Endometrial microvascular endothelial cells (primary cell): ENCODE data around the gene MKRN2. TPM values are rescaled to one million over a fixed set of nuclear protein-coding genes. Genes with fewer than 3 reads are reported as not detected.

Experiments used
- in situ Hi-C: cut with HindIII; loops from 2 replicates; pipeline ENCODE4 v1.10.0; 2017; ENCODE audit warnings: low sequenced_read_pairs, low pct_unique_long_range_greater_than_20kb; ENCODE audit errors: inconsistent ontology term
- total RNA-seq: library from RNA; depleted of rRNA; stranded (reverse); fragments of >200 nt; gene quantifications from one replicate; pipeline ENCODE4 v1.2.3, GENCODE V29; 2015; ENCODE audit errors: inconsistent ontology term

MKRN2 gene
- total RNA-seq, 1 donor from 2014 or later = 33.0 TPM

DNA sequence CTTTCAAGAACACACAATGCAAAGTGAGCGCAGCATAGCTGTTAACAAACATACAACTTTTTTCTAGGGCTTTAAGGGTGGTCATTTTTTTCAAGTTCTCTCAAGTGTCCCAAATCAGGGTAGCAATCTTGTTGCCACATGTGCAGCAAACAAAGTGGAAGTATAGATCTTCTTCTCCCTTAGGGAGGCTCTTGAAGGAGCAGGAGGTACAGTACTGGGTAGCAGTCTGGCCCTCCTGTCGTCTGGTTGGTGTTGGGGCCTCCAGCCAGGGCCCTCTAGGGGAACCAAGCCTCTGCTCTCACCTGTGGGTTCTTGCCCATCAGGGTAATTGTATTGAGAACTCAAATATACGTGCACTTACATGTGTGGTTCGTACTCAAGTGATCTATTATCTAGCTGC, 25.8 kb downstream of the MKRN2 start:
- in situ Hi-C loops = no loop called here

DNA sequence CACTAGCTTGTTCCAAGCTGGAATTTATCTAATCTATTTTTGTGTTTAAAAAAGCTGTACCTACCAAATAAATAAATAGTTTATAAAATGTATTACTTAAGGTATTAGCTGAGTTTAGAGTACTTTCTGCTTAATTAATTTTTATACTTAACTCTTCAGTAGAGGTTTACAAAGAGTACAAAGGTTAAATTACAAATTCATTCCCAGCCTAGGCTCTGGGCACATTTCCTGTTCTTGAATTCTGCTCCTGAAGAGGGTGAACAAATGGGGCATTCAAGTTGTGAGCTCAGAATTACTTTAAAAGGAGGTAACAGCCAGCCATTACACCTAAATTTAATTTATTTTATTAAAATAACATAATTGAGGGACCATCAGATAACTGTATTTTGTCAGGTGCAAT, 26.4 kb downstream of the MKRN2 start:
- in situ Hi-C loops = no loop called here

DNA sequence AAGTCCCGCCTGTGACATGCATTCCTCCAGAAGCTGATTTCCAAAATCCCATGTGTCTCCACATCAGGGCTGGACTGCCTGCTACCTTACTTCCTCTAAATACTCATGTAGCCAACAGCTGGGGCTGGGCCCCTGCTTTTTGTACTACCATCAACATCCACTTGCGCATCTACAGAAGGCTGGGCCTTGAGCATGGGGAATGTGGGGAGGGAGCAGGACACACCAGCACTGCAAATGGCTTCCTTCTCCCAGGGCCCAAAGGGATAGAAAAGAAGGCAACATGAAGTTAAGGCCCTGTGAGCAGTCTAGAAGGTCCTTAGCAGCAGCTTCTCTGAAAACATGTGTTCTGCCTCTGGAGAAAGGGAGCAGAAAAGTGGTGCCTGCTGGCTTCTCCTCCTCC, 27.2 kb downstream of the MKRN2 start:
- in situ Hi-C loops = no loop called here

DNA sequence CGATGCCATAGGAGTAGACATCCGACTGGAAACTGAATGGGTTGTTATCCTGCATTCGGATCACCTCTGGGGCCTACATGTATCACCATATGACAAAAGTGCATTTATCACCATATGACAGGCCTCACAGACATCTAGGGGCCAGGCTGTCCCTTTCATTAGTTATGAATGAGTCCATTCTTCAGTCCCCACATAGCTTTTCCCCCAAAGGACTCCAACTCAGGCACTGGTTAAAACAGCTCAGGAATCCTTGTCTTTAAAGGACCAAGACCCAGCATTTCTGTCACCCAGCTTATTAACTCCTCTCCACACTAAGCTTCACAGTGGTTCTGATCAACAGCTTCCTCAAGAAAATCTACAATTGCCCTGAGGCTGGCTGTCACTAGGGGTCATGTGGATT, 28.3 kb downstream of the MKRN2 start:
- in situ Hi-C loops = no loop called here

DNA sequence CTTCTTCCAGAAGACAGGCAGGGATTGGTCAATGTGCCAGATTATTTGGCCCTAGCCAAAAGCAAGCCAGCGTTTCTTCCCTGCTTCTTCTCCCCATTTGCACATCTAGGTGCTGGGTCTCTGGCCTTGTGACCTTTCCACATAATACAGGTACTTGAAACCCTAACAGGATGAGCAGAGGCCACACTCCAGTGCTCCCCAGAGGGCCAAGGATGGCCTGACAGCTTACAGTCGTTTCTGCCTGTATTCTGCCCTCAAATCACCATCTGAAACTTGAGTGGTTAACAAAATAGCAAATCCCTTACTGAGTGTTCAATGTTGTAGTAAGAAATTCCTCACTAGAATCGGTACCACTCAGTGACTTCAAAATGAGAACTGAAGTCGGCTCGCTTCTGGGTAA, 29.1 kb downstream of the MKRN2 start:
- in situ Hi-C loops = no loop called here

DNA sequence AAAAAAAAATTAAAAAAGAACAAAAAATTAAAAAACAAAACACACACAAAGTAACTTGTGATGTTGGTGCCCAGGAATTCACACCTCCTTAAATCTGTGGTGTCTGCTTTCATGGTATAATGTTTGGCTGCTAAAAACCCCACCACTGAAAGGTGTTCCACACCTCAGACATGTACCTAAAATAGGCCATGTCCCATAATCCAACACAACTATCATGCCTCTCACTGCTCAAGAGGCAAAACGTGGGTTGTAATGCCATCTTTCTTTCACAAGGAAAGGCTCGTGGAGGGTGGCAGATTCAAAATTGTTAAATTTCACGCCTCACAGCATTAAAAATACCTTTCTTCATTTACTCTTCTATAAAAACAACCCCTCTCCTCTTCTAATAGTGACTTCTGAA, 29.5 kb downstream of the MKRN2 start:
- in situ Hi-C loops = no loop called here

DNA sequence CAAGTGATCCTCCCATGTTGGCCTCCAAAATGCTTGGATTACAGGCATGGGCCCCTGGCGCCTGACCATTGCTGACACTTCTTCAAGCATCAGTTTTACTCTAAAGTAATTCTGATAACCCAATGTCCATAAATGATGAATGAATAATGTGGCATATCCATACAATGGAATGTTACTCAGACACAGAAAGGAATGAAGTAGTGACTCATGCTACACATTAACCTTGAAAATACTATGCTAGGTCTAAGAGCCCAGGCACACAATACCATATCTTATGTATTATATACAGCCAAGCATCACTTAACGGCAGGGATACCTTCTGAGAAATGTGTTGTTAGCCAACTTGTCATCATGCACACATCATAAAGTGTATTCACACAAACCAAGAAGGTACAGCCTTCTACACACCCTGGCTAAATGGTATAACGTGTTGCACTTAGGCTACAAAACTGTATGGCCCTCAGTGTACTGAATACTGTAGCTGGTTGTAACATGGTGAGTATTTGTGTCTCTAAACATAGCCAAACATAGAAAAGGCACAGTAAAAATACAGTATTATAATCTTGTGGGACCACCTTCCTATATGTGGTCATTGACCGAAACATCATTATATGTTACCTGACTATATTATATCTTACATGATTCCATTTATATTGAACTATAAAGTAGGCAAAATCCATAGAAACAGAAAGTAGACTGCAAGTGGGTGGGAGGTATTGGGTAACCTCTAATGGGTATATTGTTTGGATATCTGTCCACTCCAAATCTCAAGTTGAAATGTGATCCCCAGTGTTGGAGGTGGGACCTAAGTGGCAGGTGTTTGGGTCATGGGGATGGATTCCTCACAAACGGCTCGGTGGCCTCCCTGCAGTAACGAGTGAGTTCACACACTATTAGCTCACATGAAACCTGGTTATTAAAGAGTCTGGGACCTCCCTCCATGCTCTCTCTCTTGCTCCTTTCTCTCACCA, 31.4 kb downstream of the MKRN2 start:
- in situ Hi-C loops = no loop called here

DNA sequence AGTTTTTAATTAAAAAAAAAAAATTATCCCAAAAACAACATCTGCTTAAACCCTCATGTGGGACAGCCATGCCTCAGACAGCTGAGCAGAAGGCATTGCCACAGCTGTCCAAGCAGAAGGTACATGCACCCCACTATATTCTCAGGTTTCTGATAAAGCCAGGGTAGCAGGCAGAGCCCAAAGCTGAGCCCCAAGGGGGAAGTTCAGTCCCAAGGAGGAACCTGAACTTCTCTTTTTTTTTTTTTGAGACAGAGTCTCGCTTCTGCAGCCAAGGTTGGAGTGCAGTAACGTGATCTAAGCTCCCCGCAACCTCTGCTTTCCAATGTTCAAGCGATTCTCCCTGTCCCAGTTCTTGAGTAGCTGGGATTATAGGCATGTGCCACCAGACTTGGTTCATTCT, 33.2 kb downstream of the MKRN2 start:
- in situ Hi-C loops = no loop called here

DNA sequence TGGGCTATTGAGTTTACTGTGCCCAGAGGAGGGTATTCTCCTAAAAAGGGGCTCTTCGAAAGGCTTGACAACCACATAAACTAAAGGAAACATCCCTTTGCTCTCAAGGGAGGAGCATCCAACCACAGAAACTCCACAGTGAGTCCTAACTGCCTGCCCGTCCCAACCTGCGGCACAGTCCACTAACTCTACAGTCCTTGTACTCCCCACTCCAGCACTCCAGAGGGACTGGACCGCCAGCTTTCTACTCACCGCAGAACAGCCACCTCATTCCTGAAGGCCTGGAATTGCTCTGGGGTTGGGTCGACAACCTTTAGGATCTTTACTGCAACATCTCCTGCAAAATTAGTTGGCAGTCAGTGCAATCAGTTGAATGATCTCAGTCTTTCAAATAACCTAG, 34.6 kb downstream of the MKRN2 start:
- in situ Hi-C loops = no loop called here

DNA sequence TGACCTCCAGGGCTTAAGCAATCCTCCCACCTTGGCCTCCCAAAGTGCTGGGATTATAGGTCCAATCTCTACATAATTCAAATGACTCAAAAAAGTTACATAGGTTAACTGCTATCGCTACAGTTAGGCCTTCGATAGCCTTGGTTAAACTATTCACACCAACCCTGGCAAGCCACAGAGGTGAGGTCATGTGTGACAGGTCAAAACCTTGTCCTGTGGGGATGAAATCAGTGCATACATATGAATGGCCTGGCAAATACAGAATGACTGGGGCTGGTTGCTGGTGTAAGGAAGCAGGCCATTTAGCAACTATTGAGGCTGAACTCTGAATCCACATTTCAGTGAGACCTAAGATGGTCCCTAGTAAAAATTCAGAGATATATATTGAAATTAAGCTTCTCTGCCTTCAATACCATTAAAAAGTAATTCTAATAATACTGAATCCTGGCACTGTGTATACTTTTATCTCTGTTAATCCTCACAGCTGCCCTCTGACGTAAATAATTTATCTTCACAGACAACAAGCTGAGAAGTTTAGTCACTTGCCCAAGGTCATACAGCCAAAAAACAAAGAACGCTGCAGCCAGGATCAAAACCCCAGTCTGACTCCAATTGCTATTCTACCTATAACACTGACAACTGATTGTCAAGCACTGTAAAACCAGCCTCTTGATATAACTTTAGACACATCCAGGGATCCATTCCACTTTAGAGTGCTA, 35.3 kb downstream of the MKRN2 start:
- in situ Hi-C loops = no loop called here

DNA sequence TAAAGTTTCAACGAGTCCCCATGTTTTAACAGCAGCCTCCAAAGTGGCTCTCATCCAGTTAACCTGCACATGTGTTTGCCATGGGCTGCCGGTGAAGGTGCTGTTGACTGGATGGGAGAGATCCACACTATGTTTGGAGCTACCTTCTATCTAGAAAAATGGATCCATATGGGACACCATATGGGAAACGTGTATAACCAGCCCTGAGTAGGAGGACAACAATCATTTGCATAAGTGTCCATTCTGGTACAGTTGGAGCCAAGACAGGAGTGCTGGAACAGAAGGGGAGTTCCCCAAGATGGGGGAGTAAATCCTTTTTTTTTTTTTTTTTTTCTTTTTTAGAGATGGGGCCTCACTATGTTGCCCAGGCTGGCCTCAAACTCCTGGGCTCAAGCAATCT, 36.6 kb downstream of the MKRN2 start:
- in situ Hi-C loops = no loop called here

DNA sequence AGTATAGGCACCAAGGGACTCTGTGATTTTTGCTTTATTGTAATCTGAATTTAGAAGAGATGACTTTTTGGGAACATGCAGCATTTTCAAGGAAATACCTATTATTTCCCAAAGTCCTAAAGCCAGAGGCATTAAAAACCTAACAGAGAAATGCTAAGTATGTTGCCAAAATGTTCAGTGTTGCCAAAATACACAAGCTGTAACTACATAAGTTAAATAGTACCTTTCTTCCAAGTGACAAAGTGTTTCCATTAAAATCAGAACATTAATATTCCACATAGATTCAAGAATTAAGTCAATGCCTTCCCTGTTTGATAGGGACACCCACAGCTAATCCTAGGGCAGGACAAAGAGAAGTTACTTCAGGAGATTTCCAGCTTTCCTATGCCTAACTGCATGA, 42.0 kb downstream of the MKRN2 start:
- in situ Hi-C loops = no loop called here

DNA sequence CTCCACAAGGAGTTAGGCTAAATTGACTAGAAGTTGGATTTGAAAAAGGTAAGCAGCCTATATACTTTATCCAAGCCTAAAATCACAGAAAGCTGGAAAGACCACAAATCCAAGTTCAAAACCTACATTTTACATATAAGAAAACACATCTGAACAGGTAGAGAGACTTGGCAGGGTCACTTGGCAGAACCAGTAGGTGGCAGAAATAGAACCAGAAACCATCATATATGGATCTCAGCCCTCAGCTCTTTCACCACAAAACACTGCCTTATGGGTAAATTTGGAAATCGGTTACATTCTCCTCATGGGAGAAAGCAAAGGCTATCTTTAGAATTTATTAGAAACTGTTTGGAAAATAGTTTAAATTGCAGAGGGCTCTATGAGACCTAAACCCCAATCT, 44.2 kb downstream of the MKRN2 start:
- in situ Hi-C loops = no loop called here

DNA sequence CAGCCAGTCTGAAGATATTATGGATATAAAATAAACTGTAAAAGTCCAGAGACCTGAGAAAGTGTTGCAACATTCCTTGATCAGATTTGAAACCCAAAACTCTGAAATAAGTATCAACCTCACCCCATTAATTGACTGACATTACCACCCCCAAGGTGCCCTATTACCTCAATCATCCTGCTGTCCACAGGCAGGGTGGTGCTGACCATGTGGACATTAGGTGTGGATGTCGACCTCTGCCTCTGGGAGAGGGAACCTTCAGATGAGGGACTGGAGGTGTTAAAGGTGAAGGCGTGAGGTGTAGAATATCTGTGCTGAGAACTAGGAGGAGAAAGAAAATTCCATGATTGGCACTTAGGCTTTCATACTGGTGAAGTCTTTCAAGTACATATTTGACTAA, 47.1 kb downstream of the MKRN2 start:
- in situ Hi-C loops = no loop called here

DNA sequence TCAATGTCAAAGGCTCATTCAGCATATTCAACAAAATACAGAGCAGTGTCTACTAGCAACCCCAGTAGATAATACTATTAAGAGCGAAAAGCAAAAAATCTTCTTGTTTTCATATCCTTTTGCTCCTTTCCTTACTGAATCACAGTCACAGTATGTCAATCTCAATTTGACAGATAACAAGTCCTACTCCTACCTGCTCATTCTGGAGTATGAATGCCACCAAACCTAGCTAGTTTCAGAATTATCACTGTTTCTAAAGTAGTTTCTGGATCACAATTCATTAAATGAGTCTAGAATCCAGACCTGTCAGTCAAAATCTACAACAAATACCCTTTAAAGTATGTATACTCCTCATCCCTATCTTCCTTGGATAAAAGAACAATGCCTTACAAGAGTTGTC, 51.5 kb downstream of the MKRN2 start:
- in situ Hi-C loops = no loop called here

DNA sequence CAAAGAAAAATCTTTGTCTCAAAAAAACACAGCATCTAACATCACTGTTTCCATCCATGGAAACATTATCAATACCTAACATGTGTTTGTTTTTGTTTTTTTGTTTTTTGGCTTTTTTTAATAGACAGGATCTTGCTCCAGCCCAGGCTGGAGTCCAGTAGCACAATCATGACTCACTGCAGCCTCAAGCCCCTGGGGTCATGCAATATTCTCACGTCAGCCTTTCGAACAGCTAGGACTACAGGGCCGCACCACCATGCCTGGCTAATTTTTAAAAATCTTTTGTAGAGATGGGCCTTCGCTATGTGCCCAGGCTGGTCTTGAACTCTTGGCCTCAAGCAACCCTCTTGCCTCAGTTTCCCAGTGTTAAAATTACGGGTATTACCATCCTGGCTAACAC, 54.2 kb downstream of the MKRN2 start:
- in situ Hi-C loops = no loop called here

DNA sequence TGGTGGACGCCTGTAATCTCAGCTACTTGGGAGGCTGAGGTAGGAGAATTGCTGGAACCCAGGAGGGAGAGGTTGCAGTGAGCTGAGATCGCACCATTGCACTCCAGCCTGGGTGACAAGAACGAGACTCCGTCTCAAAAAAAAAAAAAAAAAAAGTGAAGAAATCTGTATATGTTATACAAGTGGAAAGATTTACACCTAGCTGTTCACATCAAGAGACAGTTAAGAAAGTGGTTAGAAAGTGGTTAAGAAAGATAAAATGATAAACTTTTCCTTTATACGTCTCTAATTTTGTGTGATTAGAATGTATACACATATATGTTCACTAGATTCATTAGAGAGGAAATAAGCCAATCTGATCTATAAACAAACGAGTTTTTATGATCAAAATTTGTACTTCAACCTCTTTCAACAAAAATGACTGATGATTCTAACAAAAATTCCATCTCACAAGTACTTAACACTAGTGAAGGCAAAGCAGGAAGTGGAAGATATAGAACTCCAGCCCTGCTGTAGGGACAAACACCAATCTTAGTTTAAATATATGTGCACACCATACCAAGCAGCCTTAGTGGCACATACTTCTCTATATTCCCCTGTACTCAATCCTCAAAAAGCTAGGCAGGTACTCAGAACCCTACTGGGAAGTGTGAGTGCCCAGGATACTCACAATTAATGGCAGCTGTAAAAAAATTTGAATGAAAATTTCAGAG, 55.8 kb downstream of the MKRN2 start:
- in situ Hi-C loops = no loop called here

DNA sequence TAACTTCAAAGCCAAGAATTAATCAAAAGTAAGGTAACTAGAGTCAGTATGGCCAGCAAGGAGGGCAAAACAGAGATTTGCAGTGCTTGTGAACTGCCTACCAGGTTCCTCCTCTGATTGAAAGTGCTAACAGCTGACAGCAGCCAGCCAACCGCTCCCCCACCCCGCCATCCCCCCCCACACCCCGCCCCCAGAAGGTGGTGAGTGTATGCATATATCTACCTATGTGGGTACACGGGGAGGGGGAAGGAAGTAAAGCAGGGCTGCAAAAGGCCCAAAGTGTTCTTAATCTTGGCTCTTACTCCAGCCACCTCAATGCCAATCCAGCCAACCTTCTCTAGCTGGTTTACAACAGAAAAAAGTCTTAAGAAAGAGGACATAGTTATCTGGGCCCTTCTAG, 56.4 kb downstream of the MKRN2 start:
- in situ Hi-C loops = no loop called here

DNA sequence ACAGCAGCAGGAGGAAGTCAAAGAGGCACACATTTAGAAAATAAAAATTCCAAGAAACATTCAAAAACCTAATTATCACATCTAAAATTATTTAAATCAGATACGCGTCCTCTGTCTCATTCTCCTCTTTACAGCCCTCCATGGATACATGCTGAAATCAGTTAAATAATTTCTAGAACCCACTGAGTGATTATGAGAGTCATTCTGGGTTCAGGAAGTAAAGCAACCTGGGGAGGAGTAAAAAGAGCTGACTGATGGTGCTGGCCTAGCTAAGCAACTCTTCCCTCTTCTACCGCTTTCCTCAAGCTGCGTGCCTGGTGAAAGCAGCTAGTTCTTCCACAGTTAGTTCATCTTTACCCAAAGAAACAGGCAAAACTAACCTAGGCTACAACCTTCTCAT, 58.4 kb downstream of the MKRN2 start:
- in situ Hi-C loops = no loop called here

DNA sequence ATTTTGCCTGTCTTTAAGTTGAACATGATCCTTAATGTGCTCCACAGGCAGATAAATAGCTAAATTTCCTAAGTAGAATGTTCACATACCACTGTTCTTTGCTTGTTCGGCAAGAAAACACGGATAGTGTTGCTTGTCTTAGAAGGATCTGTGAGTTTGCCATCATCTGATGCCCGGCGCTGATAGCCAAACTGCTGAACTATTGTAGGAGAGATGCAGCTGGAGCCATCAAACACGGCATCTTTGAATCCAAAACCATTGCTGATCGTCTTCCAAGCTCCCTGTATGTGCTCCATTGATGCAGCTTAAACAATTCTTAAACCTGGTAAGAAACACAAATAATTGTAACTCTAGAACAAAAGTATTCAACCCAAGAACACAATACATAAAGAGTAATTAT, 61.5 kb downstream of the MKRN2 start:
- in situ Hi-C loops = no loop called here
